H9 (cell line): ENCODE measurements around the gene TEX19. TPM values are rescaled to one million over a fixed set of nuclear protein-coding genes. Genes with fewer than 3 reads are reported as not detected.

ENCODE experiments used
- DNase-seq: peaks from one replicate; pipeline ENCODE4 v3.0.0-alpha.2; 2017
- H2AFZ ChIP-seq: one replicate; pipeline ENCODE4 v1.6.1; 2013; ENCODE audit warnings: mild to moderate bottlenecking, low read length, control low read depth, moderate library complexity
- H2AK5ac ChIP-seq: 2 replicates; pipeline ENCODE4 v1.6.1; 2013; ENCODE audit warnings: low read length, control low read depth, mixed read lengths; ENCODE audit not compliant: insufficient read length
- H2BK120ac ChIP-seq: one replicate; pipeline ENCODE4 v1.6.1; 2013; ENCODE audit warnings: low read depth, mild to moderate bottlenecking, low read length, control low read depth, inconsistent platforms; ENCODE audit not compliant: poor library complexity, severe bottlenecking
- H2BK12ac ChIP-seq: 2 replicates; pipeline ENCODE4 v1.6.1; 2013; ENCODE audit warnings: low read length, control low read depth, mixed read lengths, low read depth; ENCODE audit not compliant: insufficient read length
- H2BK15ac ChIP-seq: 2 replicates; pipeline ENCODE4 v1.6.1; 2013; ENCODE audit warnings: low read depth, low read length, control low read depth
- H2BK20ac ChIP-seq: one replicate; pipeline ENCODE4 v1.6.1; 2013; ENCODE audit warnings: low read depth, mild to moderate bottlenecking, low read length, control low read depth, inconsistent platforms; ENCODE audit not compliant: poor library complexity, severe bottlenecking
- H2BK5ac ChIP-seq: 2 replicates; pipeline ENCODE4 v1.6.1; 2013; ENCODE audit warnings: low read length, control low read depth, mixed read lengths; ENCODE audit not compliant: insufficient read length
- H3K14ac ChIP-seq: 2 replicates; pipeline ENCODE4 v1.6.1; 2013; ENCODE audit warnings: low read length, control low read depth; ENCODE audit not compliant: insufficient read depth
- H3K18ac ChIP-seq: 2 replicates; pipeline ENCODE4 v1.6.1; 2013; ENCODE audit warnings: low read depth, mild to moderate bottlenecking, mixed read lengths, low read length, control low read depth; ENCODE audit not compliant: insufficient read length
- H3K23ac ChIP-seq: 2 replicates; pipeline ENCODE4 v1.6.1; 2013; ENCODE audit warnings: low read length, control low read depth, mixed read lengths, low read depth; ENCODE audit not compliant: insufficient read length
- H3K23me2 ChIP-seq: 2 replicates; pipeline ENCODE4 v1.6.1; 2013; ENCODE audit warnings: low read depth, mild to moderate bottlenecking, mixed read lengths, low read length, control low read depth; ENCODE audit not compliant: insufficient read length, poor library complexity, severe bottlenecking
- H3K27ac ChIP-seq: 2 replicates; pipeline ENCODE4 v1.5.1; 2013; ENCODE audit warnings: low read length, control low read depth, mixed read lengths, low read depth; ENCODE audit not compliant: insufficient read length
- H3K27me3 ChIP-seq: 2 replicates; pipeline ENCODE4 v1.6.1; 2013; ENCODE audit warnings: low read length, control low read depth, inconsistent platforms; ENCODE audit not compliant: insufficient read depth
- H3K4ac ChIP-seq: 2 replicates; pipeline ENCODE4 v1.6.1; 2013; ENCODE audit warnings: low read depth, mild to moderate bottlenecking, control low read depth, inconsistent platforms, low read length, moderate library complexity
- H3K4me1 ChIP-seq: 2 replicates; pipeline ENCODE4 v1.6.1; 2013; ENCODE audit warnings: low read length, control low read depth, inconsistent platforms; ENCODE audit not compliant: insufficient read depth
- H3K4me2 ChIP-seq: 2 replicates; pipeline ENCODE4 v1.6.1; 2013; ENCODE audit warnings: low read length, control low read depth, mixed read lengths; ENCODE audit not compliant: insufficient read length, insufficient read depth
- H3K56ac ChIP-seq: 2 replicates; pipeline ENCODE4 v1.6.1; 2013; ENCODE audit warnings: low read depth, mild to moderate bottlenecking, mixed read lengths, low read length, control low read depth; ENCODE audit not compliant: insufficient read length
- H3K79me1 ChIP-seq: 2 replicates; pipeline ENCODE4 v1.6.1; 2013; ENCODE audit warnings: low read depth, mild to moderate bottlenecking, moderate library complexity, low read length, control low read depth, inconsistent platforms; ENCODE audit not compliant: insufficient read depth, poor library complexity, severe bottlenecking
- H3K79me2 ChIP-seq: 2 replicates; pipeline ENCODE4 v1.6.1; 2013; ENCODE audit warnings: low read length, control low read depth, inconsistent platforms; ENCODE audit not compliant: insufficient read depth
- H3K9ac ChIP-seq: 2 replicates; pipeline ENCODE4 v1.6.1; 2013; ENCODE audit warnings: low read length, control low read depth, mixed read lengths; ENCODE audit not compliant: insufficient read length; ENCODE audit errors: extremely low read depth
- H3K9me3 ChIP-seq: one replicate; pipeline ENCODE4 v1.6.1; 2013; ENCODE audit warnings: low read depth, low read length, inconsistent platforms; ENCODE audit not compliant: control insufficient read depth
- H3T11ph ChIP-seq: one replicate; pipeline ENCODE4 v1.6.1; 2013; ENCODE audit warnings: mild to moderate bottlenecking, low read length, control low read depth, inconsistent platforms
- H4K20me1 ChIP-seq: one replicate; pipeline ENCODE4 v1.6.1; 2013; ENCODE audit not compliant: control insufficient read depth, insufficient read length, insufficient read depth
- H4K5ac ChIP-seq: 2 replicates; pipeline ENCODE4 v1.6.1; 2013; ENCODE audit warnings: low read depth, mild to moderate bottlenecking, mixed read lengths, low read length, control low read depth; ENCODE audit not compliant: insufficient read length
- H4K8ac ChIP-seq: replicated peaks from 2 replicates; pipeline ENCODE4 v1.6.1; 2013; ENCODE audit warnings: low read length, control low read depth, mixed read lengths, low read depth; ENCODE audit not compliant: insufficient read length
- H4K91ac ChIP-seq: 2 replicates; pipeline ENCODE4 v1.6.1; 2013; ENCODE audit warnings: low read depth, mild to moderate bottlenecking, moderate library complexity, mixed read lengths, low read length, control low read depth; ENCODE audit not compliant: insufficient read length
- H3K27ac Mint-ChIP-seq, 3 experiments: 2 replicates in 2 of 3; 3 replicates in 1 of 3; pipeline ENCODE4 v1.8.0; 2020 to 2021; ENCODE audit warnings: mixed read lengths in 3 of 3, mild to moderate bottlenecking in 1 of 3, moderate library complexity in 1 of 3
- H3K27me3 Mint-ChIP-seq: 2 replicates; pipeline ENCODE4 v1.8.0; 2021; ENCODE audit warnings: low read depth, mild to moderate bottlenecking, moderate library complexity, mixed read lengths
- H3K36me3 Mint-ChIP-seq, 3 experiments: 2 replicates in 2 of 3; 3 replicates in 1 of 3; pipeline ENCODE4 v1.8.0; 2020 to 2021; ENCODE audit warnings: low read depth in 3 of 3, mixed read lengths in 3 of 3; ENCODE audit not compliant: insufficient read depth in 1 of 3
- H3K4me1 Mint-ChIP-seq, 2 experiments: 2 replicates each; pipeline ENCODE4 v1.8.0; 2020; ENCODE audit warnings: mixed read lengths in 2 of 2
- H3K4me3 Mint-ChIP-seq, 2 experiments: 2 replicates in 1 of 2; 3 replicates in 1 of 2; pipeline ENCODE4 v1.8.0; 2020 to 2021; ENCODE audit warnings: mild to moderate bottlenecking in 2 of 2, mixed read lengths in 2 of 2, moderate library complexity in 1 of 2
- H3K9me3 Mint-ChIP-seq, 2 experiments: 2 replicates in 1 of 2; 3 replicates in 1 of 2; pipeline ENCODE4 v1.8.0; 2020; ENCODE audit warnings: mild to moderate bottlenecking in 2 of 2, mixed read lengths in 2 of 2, moderate library complexity in 1 of 2
- CTCF ChIP-seq: fragments of 200-600 bp; sonication (generic); conservative IDR thresholded peaks from 3 replicates; pipeline ENCODE4 v1.8.0; 2021; ENCODE audit warnings: antibody characterized with exemption, mild to moderate bottlenecking
- WGBS: extraction: QIAGEN DNeasy Blood & Tissue Kit; methylation state at CpG from one replicate; pipeline ENCODE4 v1.1.7; 2013; ENCODE audit warnings: missing lambda C conversion rate, low lambda C conversion rate, mixed read lengths; ENCODE audit not compliant: insufficient read length; ENCODE audit errors: extremely low coverage; 5-methylcytosine and 5-hydroxymethylcytosine counted together
- total RNA-seq: library from RNA; stranded (reverse); gene quantifications from 2 replicates; pipeline ENCODE4 v1.2.1, GENCODE V29; 2021

TEX19 gene
- total RNA-seq, 1 experiment from 2014 or later, result 1.4 TPM

DNA sequence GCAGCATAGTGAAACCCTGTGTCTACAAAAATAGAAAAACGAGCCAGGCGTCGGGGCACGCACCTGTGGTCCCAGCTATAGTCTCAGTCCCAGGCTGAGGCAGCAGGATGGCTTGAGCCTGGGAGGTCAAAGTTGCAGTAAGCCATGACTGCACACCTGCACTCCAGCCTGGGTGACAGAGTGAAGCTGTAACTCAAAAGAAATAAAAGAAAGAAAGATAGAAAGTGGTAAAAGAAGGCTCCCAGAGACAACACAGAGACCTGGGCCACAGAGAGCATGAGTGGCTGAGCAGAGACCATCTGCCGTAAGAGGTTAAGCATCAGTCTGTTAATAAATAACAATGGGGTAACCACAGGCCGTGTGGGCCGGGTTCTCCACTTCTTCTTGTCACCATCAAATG is 43.8 kb downstream of the TEX19 start:
- no CpG with 5 or more reads among the region's 7 CpGs for WGBS
- Histone ChIP-seq H4K8ac (no peak overlapping the region), H2BK120ac (no peak overlapping the region), H3T11ph (no peak overlapping the region), H3K4ac (no peak overlapping the region), H2BK15ac (no peak overlapping the region), H3K14ac (no peak overlapping the region), H3K18ac (no peak overlapping the region), H4K20me1 (no peaks in the 10 kb centered on the region), H2BK5ac (no peak overlapping the region), H2AFZ (no peak overlapping the region), H3K23ac (no peak overlapping the region), H3K9me3 (no peaks in the 10 kb centered on the region), H4K5ac (no peak overlapping the region), H3K9ac (no peak overlapping the region), H3K56ac (no peak overlapping the region), H2AK5ac (no peak overlapping the region), H3K79me1 (no peaks in the 10 kb centered on the region), H3K79me2 (no peaks in the 10 kb centered on the region), H3K27me3 (no peaks in the 10 kb centered on the region), H3K27ac (no peak overlapping the region), H2BK12ac (no peak overlapping the region), H3K4me2 (no peak overlapping the region), H3K4me1 (no peaks in the 10 kb centered on the region), H2BK20ac (no peak overlapping the region), H3K23me2 (no peaks in the 10 kb centered on the region), H4K91ac (no peak overlapping the region)
- TF ChIP-seq CTCF, result no peak
- no peaks in the 10 kb centered on the region for H3K9me3 Mint-ChIP-seq
- H3K4me3 Mint-ChIP-seq, result no peak overlapping the region
- DNase-seq, result no peak
- no peaks in the 10 kb centered on the region for H3K27me3 Mint-ChIP-seq
- no peak overlapping the region for H3K27ac Mint-ChIP-seq
- H3K36me3 Mint-ChIP-seq, result peaks cover 4 to 28% (median 18%) of the 10 kb centered on the region in 3 experiments
- no peaks in the 10 kb centered on the region; a peak in 1 of 4 replicates for H3K4me1 Mint-ChIP-seq
